Right ventricle myocardium superior (tissue), 1 donor: ENCODE data around the gene HTR1E. TPM values are rescaled to one million over a fixed set of nuclear protein-coding genes. Genes with fewer than 3 reads are reported as not detected.
"Not testable (repeated sequence)": the region's sequence is repeated elsewhere in the genome, so short reads cannot be mapped to it uniquely, and the experiment has no call there.

Experiments used
- ATAC-seq: fragments of 200-7000 bp; cut with Tn5 transposase; one replicate; pipeline ENCODE4 v1.9.1; 2020; ENCODE audit warnings: mild to moderate bottlenecking; ENCODE audit not compliant: poor library complexity
- DNase-seq: peaks from one replicate; pipeline ENCODE4 v3.0.0-alpha.2; 2020
- intact Hi-C: fragments of 100-400 bp; cut with DNase I; formaldehyde crosslinking; loops from one replicate; pipeline ENCODE4 v1.11.2; 2022
- total RNA-seq: library from RNA; stranded (reverse); fragmentation: NEBNext Ultra II Directional; extraction: Animal tissue kit (Norgen Biotek cat#: 25700); gene quantifications from one replicate; pipeline ENCODE4 v1.2.1, GENCODE V29; 2021
- donor health status: DM: no; HTN: yes; CAD: no; lungs with severe emphysema.

The HTR1E gene
- total RNA-seq, 1 donor from 2014 or later: not detected

DNA sequence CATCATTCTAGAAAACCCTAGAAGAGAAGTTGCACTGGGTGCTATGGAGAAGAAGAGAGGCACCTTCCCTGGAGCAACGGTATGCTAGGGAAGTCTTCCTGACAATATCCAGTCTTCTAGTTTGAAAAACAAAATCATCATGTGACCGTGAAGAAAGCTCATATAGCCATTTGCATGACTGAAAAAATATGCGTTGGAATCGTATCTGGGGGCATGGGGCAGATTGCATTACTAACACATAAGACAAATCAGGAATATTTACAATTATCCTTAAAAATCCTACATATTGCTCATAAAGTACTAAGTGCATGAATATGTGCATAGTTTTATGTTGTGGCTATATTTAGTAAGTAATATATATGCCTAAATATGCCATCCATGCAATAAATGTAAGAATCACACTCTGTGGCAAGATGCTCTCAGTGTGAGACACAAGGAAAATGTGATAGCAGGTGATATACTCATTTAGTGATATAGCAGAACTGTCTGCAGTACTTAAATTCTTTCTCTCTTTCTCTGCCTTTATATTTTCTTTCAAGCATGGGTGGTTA lies 26.8 kb downstream of the HTR1E start:
- no peak for DNase-seq
- ATAC-seq: no peak
- intact Hi-C loops: no loop called here

DNA sequence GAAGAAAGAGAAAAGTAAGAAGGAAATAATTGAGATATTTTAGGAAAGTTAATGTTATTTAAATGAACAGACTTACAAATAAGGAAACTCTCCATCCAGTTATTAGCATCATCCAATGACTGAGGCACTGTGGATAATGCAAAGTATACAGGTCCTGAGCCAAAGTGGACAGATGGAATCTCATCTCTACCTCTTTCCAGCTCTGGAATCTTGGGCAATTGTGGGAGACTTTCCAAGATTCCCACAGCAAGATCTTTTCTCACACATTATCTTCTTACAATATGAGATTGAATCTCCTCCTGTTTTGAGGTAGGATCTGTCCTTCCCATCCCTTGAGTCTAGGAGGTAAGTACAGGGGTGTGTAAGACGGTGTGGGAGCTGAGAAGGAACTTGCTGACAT lies 28.9 kb downstream of the HTR1E start:
- intact Hi-C loops: no loop called here
- DNase-seq: no peak
- no peak for ATAC-seq

DNA sequence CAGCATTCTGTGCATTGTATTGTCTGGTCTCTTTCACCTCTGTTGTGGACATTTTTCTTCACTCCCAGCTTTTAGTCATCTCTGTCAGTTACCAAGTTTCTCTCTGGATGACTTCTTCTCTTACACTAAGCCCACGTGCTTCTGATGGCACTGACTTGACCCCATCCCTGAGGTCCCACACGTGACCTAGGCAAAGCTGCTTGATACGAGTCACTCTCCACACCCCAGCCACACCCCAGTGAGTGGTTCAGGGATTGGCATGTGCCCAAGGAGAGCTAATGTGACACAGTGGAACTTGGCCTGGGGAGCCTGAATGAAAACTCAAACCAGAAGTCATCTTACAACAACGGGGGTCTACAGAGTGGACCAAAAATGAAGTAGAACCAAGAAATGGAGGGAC lies 32.2 kb downstream of the HTR1E start:
- DNase-seq (no peak), ATAC-seq (no peak)
- intact Hi-C loops: no loop called here

DNA sequence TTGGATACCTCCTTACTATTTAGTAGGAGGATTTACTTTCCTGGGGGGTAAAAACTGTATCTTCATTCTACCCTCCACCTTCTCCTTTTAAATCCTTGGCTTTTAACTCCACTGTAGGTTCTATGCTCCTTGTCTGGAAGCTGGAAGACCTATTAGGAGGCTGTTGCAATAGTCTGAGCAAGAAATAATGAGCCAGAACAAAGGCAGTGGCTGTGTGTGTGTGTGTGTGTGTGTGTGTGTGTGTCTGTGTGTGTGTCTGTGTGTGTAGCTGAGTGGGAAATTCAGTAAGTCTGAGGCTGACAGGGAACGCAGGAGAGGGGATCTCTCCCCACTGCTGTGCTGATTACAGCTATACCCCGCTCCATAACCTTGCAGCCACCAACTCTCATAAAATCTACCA lies 35.8 kb downstream of the HTR1E start:
- intact Hi-C loops: no loop called here
- DNase-seq (no peak), ATAC-seq (no peak)

DNA sequence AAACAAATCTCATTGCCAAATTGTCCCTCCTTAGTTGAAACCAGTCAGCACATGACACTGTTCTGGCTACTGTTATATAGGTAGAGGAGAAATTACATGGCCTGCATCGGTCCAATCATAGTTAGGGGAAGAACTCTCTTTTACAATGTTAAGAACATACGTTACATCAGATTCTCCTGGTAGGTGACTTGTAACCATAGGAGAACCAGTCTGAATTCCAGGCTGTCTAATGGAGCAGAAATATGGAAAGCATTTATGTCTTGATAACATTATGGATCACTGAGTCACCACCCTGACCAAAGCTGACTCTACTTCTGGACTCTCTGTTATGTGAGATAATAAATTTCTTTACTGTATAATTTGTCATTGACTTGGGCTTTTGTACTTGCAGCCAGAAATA lies 40.9 kb downstream of the HTR1E start:
- DNase-seq (no peak), ATAC-seq (no peak)
- intact Hi-C loops: no loop called here

DNA sequence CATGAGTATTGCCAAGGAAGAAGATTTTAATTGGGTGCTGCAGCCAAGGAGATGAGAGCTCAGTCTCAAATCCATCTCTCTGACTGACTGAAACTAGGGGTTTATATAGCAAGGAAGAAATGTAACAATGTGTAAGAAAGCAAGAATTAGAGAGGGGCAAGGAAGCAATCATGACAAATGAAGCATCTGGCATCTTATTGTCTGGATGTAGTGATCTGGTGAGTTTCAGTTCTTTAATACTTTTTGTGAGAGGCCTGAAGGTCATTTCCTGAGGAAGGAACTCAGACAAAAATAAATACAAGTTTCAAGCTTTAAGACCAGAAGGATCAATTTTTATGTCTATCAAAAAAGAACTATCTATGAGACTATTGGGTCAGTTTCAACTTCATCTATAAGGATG lies 64.2 kb downstream of the HTR1E start:
- DNase-seq (no peak), ATAC-seq (no peak)
- intact Hi-C loops: no loop called here

DNA sequence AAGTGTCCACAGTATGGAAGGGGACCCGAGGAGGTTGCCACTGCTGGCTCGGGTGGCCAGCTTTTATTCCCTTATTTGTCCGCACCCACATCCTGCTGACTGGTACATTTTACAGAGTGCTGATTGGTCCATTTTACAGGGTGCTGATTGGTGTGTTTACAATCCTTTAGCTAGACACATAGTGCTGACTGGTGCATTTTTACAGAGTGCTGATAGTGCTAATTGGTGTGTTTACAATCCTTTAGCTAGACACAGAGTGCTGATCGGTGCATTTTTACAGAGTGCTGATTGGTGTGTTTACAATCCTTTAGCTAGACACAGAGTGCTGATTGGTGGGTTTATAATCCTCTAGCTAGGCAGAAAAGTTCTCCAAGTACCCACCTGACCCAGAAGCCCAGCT lies 65.1 kb downstream of the HTR1E start:
- intact Hi-C loops, DNase-seq, ATAC-seq: not testable (repeated sequence)

DNA sequence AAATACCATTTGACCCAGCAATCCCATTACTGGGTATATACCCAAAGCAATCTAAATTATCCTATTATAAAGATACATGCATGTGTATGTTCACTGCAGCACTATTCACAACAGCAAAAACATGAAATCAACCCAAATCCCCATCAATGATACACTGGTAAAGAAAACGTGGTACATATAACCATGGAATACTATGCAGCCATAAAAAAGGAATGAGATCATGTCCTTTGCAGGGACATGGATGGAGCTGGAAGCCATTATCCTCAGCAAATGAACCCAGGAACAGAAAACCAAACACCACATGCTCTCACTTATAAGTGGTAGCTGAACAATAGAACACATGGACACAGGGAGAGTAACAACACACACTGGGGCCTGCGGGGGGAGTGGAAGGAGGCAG lies 69.2 kb downstream of the HTR1E start:
- ATAC-seq, DNase-seq, intact Hi-C loops: not testable (repeated sequence)

DNA sequence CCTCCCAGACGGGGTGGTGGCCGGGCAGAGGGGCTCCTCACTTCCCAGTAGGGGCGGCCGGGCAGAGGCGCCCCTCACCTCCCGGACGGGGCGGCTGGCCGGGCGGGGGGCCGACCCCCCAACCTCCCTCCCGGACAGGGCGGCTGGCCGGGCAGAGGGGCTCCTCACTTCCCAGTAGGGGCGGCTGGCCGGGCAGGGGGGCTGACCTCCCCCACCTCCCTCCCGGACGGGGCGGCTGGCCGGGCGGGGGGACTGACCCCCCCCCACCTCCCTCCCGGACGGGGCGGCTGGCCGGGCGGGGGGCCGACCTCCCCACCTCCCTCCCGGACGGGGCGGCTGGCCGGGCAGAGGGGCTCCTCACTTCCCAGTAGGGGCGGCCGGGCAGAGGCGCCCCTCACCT lies 72.3 kb downstream of the HTR1E start:
- intact Hi-C loops, DNase-seq, ATAC-seq: not testable (repeated sequence)

DNA sequence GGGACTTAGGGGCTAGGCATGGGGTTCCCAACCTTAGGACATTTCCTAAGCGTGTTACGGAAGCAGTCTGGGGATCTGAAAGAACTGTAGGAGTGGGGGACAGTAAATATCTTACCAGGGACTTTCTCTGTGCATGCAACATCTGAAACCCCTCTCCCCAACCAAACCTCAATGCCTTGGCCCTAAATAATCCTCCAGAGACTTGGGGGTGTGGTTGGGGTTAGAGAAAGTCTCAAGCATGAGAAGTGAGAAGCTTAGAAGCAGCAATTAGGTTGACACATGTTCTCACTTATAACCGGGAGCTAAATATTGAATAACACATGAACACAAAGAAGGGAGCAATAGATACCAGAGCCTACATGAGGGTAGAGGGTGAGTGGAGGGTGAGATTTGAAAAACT lies 74.7 kb downstream of the HTR1E start:
- ATAC-seq: no peak
- intact Hi-C loops: no loop called here
- DNase-seq: no peak

DNA sequence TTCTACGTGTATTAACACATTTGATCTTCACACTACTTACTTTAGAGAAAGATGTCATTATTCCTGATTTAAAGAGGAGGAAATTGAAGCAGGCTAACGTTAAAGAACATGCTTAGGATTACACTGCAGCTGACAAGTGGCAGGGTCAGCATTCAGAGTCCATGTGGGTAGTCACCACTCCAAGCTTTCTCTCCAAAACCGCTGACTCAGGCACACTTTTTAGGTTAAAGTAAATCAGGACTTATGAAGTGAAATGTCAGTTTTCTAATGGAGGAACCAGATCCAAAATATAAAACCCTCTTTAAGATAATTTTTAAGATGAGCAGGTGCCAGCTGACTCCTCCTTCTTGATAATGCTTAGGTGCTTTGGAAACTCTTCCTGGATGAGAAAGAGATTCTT lies 75.4 kb downstream of the HTR1E start:
- DNase-seq: no peak
- ATAC-seq: no peak
- intact Hi-C loops: no loop called here

DNA sequence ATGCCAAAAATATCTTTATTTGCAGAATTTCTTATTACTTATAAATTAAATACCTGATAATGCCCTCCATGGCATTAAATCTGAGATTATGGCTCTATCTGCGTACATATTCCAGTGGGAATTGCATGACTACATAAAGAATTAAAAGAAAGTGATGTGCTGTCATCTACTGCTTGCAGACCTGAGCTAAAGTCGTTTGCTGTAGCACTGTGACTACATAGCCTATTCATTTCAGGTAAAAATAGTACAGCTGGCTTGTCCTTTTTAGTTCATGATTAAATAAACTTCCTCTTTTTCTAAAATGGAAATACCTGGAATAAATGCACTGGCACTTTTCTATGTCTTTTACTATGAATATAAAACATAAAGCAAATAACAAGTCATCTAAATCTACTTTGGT lies 79.4 kb downstream of the HTR1E start:
- no peak for ATAC-seq
- intact Hi-C loops: no loop called here
- no peak for DNase-seq

DNA sequence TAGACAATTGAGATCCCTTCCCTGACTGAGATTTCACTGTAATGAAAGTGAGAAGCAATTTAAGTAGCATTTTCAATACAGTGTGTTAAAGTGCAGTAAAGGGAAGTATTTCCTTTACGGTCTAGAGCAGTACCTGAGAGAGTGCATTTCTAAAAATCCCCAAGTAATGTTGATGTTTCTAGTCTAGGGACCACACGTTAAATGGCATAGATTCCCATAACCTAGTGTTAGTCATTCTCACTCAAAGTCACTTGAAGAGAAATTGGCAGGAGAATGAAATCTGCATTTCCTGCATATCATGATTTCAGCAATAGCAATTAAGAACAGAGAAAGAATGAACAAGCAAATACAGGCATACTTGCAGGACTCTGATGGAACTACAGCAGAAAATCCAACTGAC lies 89.7 kb downstream of the HTR1E start:
- intact Hi-C loops: no loop called here
- ATAC-seq (no peak), DNase-seq (no peak)

DNA sequence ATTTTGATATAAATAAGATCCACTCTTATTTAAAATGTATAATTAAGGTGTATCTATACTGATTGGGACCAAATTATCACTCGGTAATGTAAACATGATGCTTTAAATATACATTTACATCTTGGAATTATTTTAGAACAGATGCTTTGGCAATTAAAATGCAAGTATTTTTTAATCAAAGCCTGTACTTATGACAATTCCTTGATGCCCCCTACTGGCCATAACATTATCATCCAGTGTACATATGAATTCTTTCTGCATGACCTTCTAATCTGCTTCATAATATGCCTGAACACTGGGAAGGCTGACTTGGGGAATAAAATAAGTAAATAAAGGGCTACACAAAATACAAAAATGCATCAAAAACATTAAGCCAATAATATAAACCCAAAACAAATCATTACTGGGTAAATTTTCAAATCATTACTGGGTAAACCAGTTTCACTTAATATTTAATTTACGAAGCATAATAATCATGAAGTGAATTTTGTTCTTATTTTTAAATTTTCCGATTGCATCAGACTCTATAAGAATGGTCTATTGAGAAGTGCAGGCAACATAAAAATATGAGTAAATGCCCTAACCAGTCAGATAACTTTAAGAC lies 92.5 kb downstream of the HTR1E start:
- intact Hi-C loops: no loop called here
- DNase-seq: no peak
- no peak for ATAC-seq

DNA sequence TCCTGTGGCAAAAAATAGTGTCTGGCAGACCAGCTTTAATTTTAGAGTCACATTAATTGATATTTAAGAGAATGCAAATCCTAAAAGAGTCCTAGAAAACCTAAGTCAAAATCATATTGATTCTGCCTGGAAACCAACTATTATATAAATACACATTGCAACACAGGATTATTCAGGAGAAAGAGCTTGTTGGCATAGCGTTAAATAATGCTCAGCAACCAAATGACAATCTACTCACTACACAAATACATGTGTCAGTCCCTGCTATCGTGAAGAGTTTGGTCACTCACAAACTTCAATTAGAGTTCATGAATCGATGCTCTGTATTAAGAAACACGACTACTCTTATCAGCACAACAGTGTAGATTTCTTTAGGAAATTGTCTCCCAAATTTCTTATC lies 103.4 kb downstream of the HTR1E start:
- DNase-seq (no peak), ATAC-seq (no peak)
- intact Hi-C loops: no loop called here

DNA sequence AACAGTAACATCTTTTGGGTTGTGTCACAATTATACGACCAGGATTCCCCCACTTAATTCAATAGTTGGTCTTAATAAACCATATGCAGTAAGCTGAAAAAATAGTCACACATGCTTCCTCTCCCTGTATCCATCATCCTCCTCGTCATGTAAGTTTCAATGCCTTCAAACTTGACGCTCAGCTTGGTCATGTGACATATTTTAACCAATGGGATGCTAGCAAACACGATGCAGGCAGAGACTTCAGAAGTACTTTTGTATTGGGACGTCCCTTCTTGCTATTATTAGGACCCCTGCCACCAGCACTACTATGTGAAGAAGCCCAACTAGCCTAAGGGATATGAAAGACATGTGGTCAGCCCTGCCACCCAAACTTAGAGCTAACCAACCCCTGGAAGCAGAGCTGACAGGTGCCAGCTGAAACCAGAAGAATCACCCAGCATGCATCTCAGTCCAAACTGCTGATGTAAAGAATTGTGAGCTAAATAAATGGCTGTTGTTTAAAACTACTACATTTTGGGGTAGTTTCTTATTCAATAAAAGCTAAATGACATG lies 108.3 kb downstream of the HTR1E start:
- intact Hi-C loops: no loop called here
- no peak for DNase-seq
- no peak for ATAC-seq

DNA sequence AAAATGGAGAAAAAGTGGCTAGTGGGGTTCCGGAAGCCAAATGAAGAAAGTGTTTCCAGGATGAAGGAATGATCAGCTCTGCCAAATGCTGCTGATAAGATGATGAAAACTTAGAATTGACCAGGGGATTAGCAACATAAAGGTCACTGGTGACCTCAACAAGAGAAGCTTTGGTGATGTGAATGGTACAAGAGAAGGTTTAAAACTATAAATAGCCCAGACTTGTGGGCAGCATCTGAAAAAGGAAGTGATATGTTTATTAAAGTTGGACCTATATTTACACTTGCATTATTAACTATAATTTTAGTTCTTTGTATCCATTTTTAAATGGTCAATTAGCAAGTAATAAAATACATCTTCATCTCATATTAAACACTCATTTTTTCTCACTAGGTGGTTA lies 112.5 kb downstream of the HTR1E start:
- DNase-seq (no peak), ATAC-seq (no peak)
- intact Hi-C loops: no loop called here

DNA sequence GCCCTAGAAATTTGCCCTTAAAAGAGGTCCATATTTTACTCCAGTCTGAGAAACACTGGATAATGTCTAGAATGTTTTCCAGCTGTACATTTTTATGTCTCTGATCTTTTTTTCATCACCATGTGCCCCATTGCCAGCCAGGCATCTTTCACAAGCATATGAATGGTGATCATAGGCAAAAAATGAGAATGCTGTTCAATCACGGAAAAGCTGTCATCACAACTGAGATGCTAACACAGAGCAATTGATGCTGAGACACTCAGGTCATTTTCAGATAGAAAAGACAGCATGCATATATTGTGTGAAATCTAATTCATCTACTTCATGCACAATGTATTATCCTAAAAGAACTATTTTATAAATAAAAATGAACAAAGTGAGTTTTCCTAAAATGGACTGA lies 116.0 kb downstream of the HTR1E start:
- no peak for ATAC-seq
- intact Hi-C loops: no loop called here
- DNase-seq: no peak

DNA sequence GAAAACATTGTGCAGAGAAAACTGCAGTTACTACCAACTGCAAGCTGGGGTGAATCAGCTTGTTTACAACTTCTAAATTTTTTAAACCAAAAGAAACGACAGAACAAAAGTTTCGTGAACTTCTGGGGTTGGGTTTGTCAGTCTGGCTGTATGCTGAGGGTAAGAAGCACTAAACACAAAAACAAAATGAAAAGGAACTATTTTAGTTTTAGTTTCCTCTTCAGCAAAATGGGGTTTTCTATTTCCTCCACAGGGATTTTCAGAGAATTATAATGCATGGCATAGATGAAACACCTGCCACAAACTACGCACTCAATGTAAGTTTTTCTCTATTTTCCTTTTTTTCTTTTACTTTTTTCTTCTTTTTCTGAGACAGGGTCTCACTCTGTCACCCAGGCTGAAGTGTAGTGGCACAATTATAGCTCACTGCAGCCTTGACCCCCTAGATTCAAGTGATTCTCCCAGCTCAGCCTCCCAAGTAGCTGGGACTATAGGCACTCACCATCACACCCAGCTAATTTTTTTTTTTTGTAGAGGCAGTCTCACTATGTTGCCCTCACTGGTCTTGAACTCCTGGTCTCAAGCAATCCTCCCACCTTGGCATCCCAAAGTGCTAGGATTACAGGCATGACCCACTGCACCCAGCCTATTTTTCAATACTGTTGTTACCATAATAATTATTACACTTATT lies 117.0 kb downstream of the HTR1E start:
- intact Hi-C loops: no loop called here
- DNase-seq: no peak
- no peak for ATAC-seq

DNA sequence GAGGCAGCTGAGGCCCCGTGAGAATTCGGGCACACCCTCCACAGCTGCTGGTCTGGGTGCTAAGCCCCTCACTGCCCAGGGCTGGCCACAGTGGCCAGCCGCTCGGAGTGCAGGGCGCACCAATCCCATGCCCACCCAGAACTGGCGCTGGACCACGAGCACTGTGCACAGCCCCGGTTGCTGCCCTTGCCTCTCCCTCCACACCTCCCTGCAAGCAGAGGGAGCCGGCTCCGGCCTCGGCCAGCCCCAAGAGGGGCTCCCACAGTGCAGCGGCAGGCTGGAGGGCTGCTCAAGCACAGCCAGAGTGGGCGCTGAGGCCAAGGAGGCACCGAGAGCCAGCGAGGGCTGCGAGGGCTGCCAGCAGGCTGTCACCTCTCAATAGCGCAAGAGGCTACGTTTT lies 122.6 kb downstream of the HTR1E start:
- DNase-seq: no peak
- no peak for ATAC-seq
- intact Hi-C loops: no loop called here
